HG03558 (cell line): Measurements from ENCODE around the gene ADGRD2.

Experiments used
- ATAC-seq: cut with Tn5 transposase; IDR thresholded peaks from one replicate; pipeline ENCODE4 v1.9.1; 2021; ENCODE audit warnings: moderate number of reproducible peaks; ENCODE audit not compliant: unreplicated experiment; ENCODE audit errors: extremely low read depth

Gene ADGRD2

GRCh38 chr9:124506931-124507879 lies 57.0 kb downstream of the ADGRD2 start, which contains the start of gene NR5A1:
Gene NR5A1, minus strand, starts transcription at chr9:124507399. Its CDS starts 4,004 bp downstream, at chr9:124503395.
- ATAC-seq, result no peak

- ATAC-seq, result no peak
Observed at GRCh38 chr9:124507880-124508423, 57.7 kb downstream of the ADGRD2 start.

- ATAC-seq, result no peak
Observed at GRCh38 chr9:124510650-124511425, 60.6 kb downstream of the ADGRD2 start.

- ATAC-seq, result no peak
Observed at GRCh38 chr9:124511426-124511840, 61.2 kb downstream of the ADGRD2 start.

- ATAC-seq, result no peak
Observed at GRCh38 chr9:124511891-124512805, 61.9 kb downstream of the ADGRD2 start.

- ATAC-seq, result no peak
Observed at GRCh38 chr9:124512806-124513204, 62.6 kb downstream of the ADGRD2 start.

GRCh38 chr9:124513376-124513994 lies 63.2 kb downstream of the ADGRD2 start:
- ATAC-seq, result no peak

- no peak for ATAC-seq
Observed at GRCh38 chr9:124514125-124514524, 63.9 kb downstream of the ADGRD2 start.

GRCh38 chr9:124514874-124515273 lies 64.6 kb downstream of the ADGRD2 start:
- ATAC-seq, result no peak

GRCh38 chr9:124517600-124517999 lies 67.3 kb downstream of the ADGRD2 start:
- no peak for ATAC-seq

GRCh38 chr9:124518116-124518515 lies 67.9 kb downstream of the ADGRD2 start:
- ATAC-seq, result no peak

- no peak for ATAC-seq
Observed at GRCh38 chr9:124520206-124520596, 70.0 kb downstream of the ADGRD2 start.

GRCh38 chr9:124521142-124521541 lies 70.9 kb downstream of the ADGRD2 start:
- ATAC-seq, result no peak

- no peak for ATAC-seq
Observed at GRCh38 chr9:124522121-124523098, 72.2 kb downstream of the ADGRD2 start.

- no peak for ATAC-seq
Observed at GRCh38 chr9:124526174-124526573, 75.9 kb downstream of the ADGRD2 start.

GRCh38 chr9:124527781-124528180 lies 77.5 kb downstream of the ADGRD2 start:
- no peak for ATAC-seq
